SK-N-SH (cell line): Measurements from ENCODE around the gene GTF2A1L. TPM values are rescaled to one million over a fixed set of nuclear protein-coding genes. Genes with fewer than 3 reads are reported as not detected.

ENCODE experiments used
- CTCF ChIA-PET: fragments of 300-600, 350-600 bp; formaldehyde crosslinking; extraction: SDS; loops from one replicate; lab custom pipeline; 2021; lab: Yijun Ruan, JAX
- POLR2A ChIA-PET: fragments of 350-600 bp; sonication (Branson Sonifier 250); formaldehyde crosslinking; extraction: SDS; loops from one replicate; lab custom pipeline; 2020; ENCODE audit warnings: antibody characterized with exemption, inconsistent platforms; lab: Yijun Ruan, JAX
- DNase-seq: peaks from one replicate; pipeline ENCODE4 v3.0.0; 2012
- H2AFZ ChIP-seq: fragments of 200-600 bp; sonication (generic); 2 replicates; pipeline ENCODE4 v1.8.1; 2016; ENCODE audit warnings: antibody characterized with exemption, mild to moderate bottlenecking, low read depth
- H3F3A ChIP-seq: fragments of 200-600 bp; sonication (generic); replicated peaks from 2 replicates; pipeline ENCODE3; 2016; ENCODE audit warnings: antibody characterized with exemption, mild to moderate bottlenecking; ENCODE audit not compliant: insufficient read depth
- H3K27ac ChIP-seq, 2 experiments: fragments of 200-500 bp in 1 of 2; fragments of 200-600 bp in 1 of 2; sonication (Bioruptor generic) in 1 of 2; sonication (generic), shearing (Covaris generic) in 1 of 2; 2 replicates each; pipeline versions ENCODE4 v1.5.1 to v1.6.1; 2014 to 2016; ENCODE audit warnings: low read depth in 2 of 2, inconsistent platforms in 1 of 2, low read length in 1 of 2, mild to moderate bottlenecking in 1 of 2, mixed read lengths in 1 of 2
- H3K27me3 ChIP-seq: fragments of 200-600 bp; sonication (generic), shearing (Covaris generic); 2 replicates; pipeline ENCODE4 v1.6.1; 2016; ENCODE audit warnings: mixed run types; ENCODE audit not compliant: insufficient read depth
- H3K36me3 ChIP-seq, 2 experiments: fragments of 200-500 bp in 1 of 2; fragments of 200-600 bp in 1 of 2; sonication (Bioruptor generic) in 1 of 2; sonication (generic) in 1 of 2; replicated peaks in 1 of 2; 2 replicates each; pipeline versions ENCODE3 to v1.5.1; 2014 to 2016; ENCODE audit warnings: low read length in 1 of 2, mild to moderate bottlenecking in 1 of 2; ENCODE audit not compliant: insufficient read depth in 2 of 2, control insufficient read depth in 1 of 2
- H3K4me1 ChIP-seq, 2 experiments: fragments of 200-500 bp in 1 of 2; fragments of 200-600 bp in 1 of 2; sonication (Bioruptor generic) in 1 of 2; sonication (generic), shearing (Covaris generic) in 1 of 2; 2 replicates each; pipeline versions ENCODE4 v1.5.1 to v1.6.1; 2014 to 2016; ENCODE audit warnings: low read depth in 1 of 2, low read length in 1 of 2, mixed run types in 1 of 2; ENCODE audit not compliant: insufficient read depth in 2 of 2, control insufficient read depth in 1 of 2
- H3K4me2 ChIP-seq: fragments of 200-600 bp; sonication (generic), shearing (Covaris generic); 2 replicates; pipeline ENCODE4 v1.6.1; 2017; ENCODE audit warnings: mixed run types
- H3K4me3 ChIP-seq, 2 experiments: fragments of 200-500 bp in 1 of 2; fragments of 200-600 bp in 1 of 2; sonication (Bioruptor generic) in 1 of 2; sonication (generic), shearing (Covaris generic) in 1 of 2; 2 replicates each; pipeline versions ENCODE4 v1.5.1 to v1.8.1; 2014 to 2016; ENCODE audit warnings: low read depth in 2 of 2, inconsistent platforms in 1 of 2, low read length in 1 of 2, mild to moderate bottlenecking in 1 of 2, mixed read lengths in 1 of 2, moderate library complexity in 1 of 2
- H3K79me2 ChIP-seq: fragments of 200-600 bp; sonication (generic); 2 replicates; pipeline ENCODE4 v1.8.1; 2017; ENCODE audit warnings: mild to moderate bottlenecking; ENCODE audit not compliant: insufficient read depth
- H3K9ac ChIP-seq: fragments of 200-600 bp; sonication (generic); 2 replicates; pipeline ENCODE4 v1.6.1; 2017; ENCODE audit warnings: mixed run types
- H3K9me2 ChIP-seq: fragments of 200-600 bp; sonication (generic); 2 replicates; pipeline ENCODE4 v1.6.1; 2017; ENCODE audit warnings: mixed run types
- H3K9me3 ChIP-seq: fragments of 200-600 bp; sonication (generic); 2 replicates; pipeline ENCODE4 v1.6.1; 2017; ENCODE audit warnings: mixed run types, mild to moderate bottlenecking, moderate library complexity
- H4K20me1 ChIP-seq: fragments of 200-600 bp; sonication (generic); 2 replicates; pipeline ENCODE4 v1.6.1; 2017; ENCODE audit warnings: mild to moderate bottlenecking, mixed run types; ENCODE audit not compliant: insufficient read depth
- ELF1 ChIP-seq: IDR thresholded peaks from 2 replicates; pipeline ENCODE4 v1.4.0; 2012
- EZH2phosphoT487 ChIP-seq: fragments of 200-600 bp; sonication (generic); IDR thresholded peaks from 2 replicates; pipeline ENCODE4 v1.6.1; 2017; ENCODE audit warnings: low read depth, mixed run types, mild to moderate bottlenecking, antibody characterized with exemption, moderate library complexity, borderline replicate concordance
- FOSL2 ChIP-seq: IDR thresholded peaks from 2 replicates; pipeline ENCODE4 v1.4.0; 2012; ENCODE audit warnings: low read depth, mild to moderate bottlenecking, moderate library complexity, borderline replicate concordance
- GABPA ChIP-seq: IDR thresholded peaks from 2 replicates; pipeline ENCODE4 v1.4.0; 2012; ENCODE audit warnings: low read depth, mild to moderate bottlenecking
- GATA2 ChIP-seq: sonication (generic); formaldehyde crosslinking; IDR thresholded peaks from 2 replicates; pipeline ENCODE4 v1.5.0; 2020; ENCODE audit warnings: mild to moderate bottlenecking, missing genetic modification reagents
- MAX ChIP-seq: IDR thresholded peaks from 2 replicates; pipeline ENCODE4 v1.4.0; 2012; ENCODE audit warnings: low read depth
- MEF2A ChIP-seq: IDR thresholded peaks from 2 replicates; pipeline ENCODE4 v1.4.0; 2012; ENCODE audit warnings: low read depth, borderline replicate concordance
- MXI1 ChIP-seq: IDR thresholded peaks from 2 replicates; pipeline ENCODE4 v1.6.1; 2012; ENCODE audit warnings: mild to moderate bottlenecking, low read depth, low read length, improper control_type of control experiment
- NRF1 ChIP-seq: IDR thresholded peaks from 2 replicates; pipeline ENCODE4 v1.6.1; 2012; ENCODE audit warnings: low read depth, mild to moderate bottlenecking, low read length
- PBX3 ChIP-seq: IDR thresholded peaks from 2 replicates; pipeline ENCODE4; 2012
- POLR2AphosphoS5 ChIP-seq: IDR thresholded peaks from 2 replicates; pipeline ENCODE4 v1.6.1; 2012; ENCODE audit warnings: low read depth, low read length
- RFX5 ChIP-seq: IDR thresholded peaks from 2 replicates; pipeline ENCODE4 v1.6.1; 2012; ENCODE audit warnings: mild to moderate bottlenecking, improper control_type of control experiment, low read length
- SMC3 ChIP-seq: IDR thresholded peaks from 2 replicates; pipeline ENCODE4 v1.6.1; 2012; ENCODE audit warnings: low read depth, low read length, improper control_type of control experiment
- TAF1 ChIP-seq: IDR thresholded peaks from 2 replicates; pipeline ENCODE4 v1.6.1; 2012; ENCODE audit warnings: low read depth, mild to moderate bottlenecking, low read length, moderate library complexity, borderline replicate concordance
- TCF12 ChIP-seq: IDR thresholded peaks from 2 replicates; pipeline ENCODE4 v1.4.0; 2012
- USF1 ChIP-seq: IDR thresholded peaks from 2 replicates; pipeline ENCODE4 v1.4.0; 2012; ENCODE audit warnings: low read depth, borderline replicate concordance
- WGBS: methylation state at CpG from one replicate; pipeline ENCODE4 v1.1.6; 2017; ENCODE audit warnings: low lambda C conversion rate; 5-methylcytosine and 5-hydroxymethylcytosine counted together
- polyA plus RNA-seq, 3 experiments: library from polyadenylated mRNA; depleted of rRNA; stranded (reverse); fragments of >200 nt; gene quantifications; 2 replicates each; pipeline ENCODE4 v1.2.3, GENCODE V29; 2012

Gene GTF2A1L
- polyA plus RNA-seq, 1 of the 3 experiments (the other 2 are of a cell fraction) = 0.36 TPM

GRCh38 chr2:48685126-48685525 lies 67.5 kb downstream of the GTF2A1L start:
- no peaks in the 10 kb centered on the region for H3F3A ChIP-seq
- no peak overlapping the region for H3K27ac ChIP-seq
- no peak overlapping the region for H3K9ac ChIP-seq
- no peak overlapping the region for H2AFZ ChIP-seq
- ChIA-PET CTCF (no interaction called here), POLR2A (no interaction called here)
- TF ChIP-seq TCF12 (no peak), MAX (no peak), ELF1 (no peak), GABPA (no peak), POLR2AphosphoS5 (no peak), RFX5 (no peak), SMC3 (no peak)
- H3K4me3 ChIP-seq = no peak overlapping the region
- 88% methylated on average over 1 of the region's 1 CpG for WGBS
- no peaks in the 10 kb centered on the region for H3K9me3 ChIP-seq
- H4K20me1 ChIP-seq = no peaks in the 10 kb centered on the region
- no peaks in the 10 kb centered on the region for H3K9me2 ChIP-seq
- H3K79me2 ChIP-seq = no peaks in the 10 kb centered on the region
- DNase-seq = no peak
- no peaks in the 10 kb centered on the region for H3K27me3 ChIP-seq
- H3K4me2 ChIP-seq = no peak overlapping the region
- H3K4me1 ChIP-seq = no peaks in the 10 kb centered on the region
- no peaks in the 10 kb centered on the region for H3K36me3 ChIP-seq

GRCh38 chr2:48691935-48692691 lies 74.5 kb downstream of the GTF2A1L start:
- no peaks in the 10 kb centered on the region for H3K9me3 ChIP-seq
- no peak overlapping the region for H3K4me2 ChIP-seq
- H3F3A ChIP-seq = no peaks in the 10 kb centered on the region
- 49% methylated on average over 3 of the region's 3 CpGs for WGBS
- ChIA-PET POLR2A (no interaction called here), CTCF (no interaction called here)
- H3K27me3 ChIP-seq = no peaks in the 10 kb centered on the region
- H3K9me2 ChIP-seq = no peaks in the 10 kb centered on the region
- no peaks in the 10 kb centered on the region for H3K36me3 ChIP-seq
- H4K20me1 ChIP-seq = no peaks in the 10 kb centered on the region
- no peak overlapping the region for H3K27ac ChIP-seq
- no peak for DNase-seq
- H2AFZ ChIP-seq = no peak overlapping the region
- TF ChIP-seq TAF1 (no peak), MEF2A (no peak), MXI1 (no peak), PBX3 (no peak)
- no peak overlapping the region for H3K9ac ChIP-seq
- no peaks in the 10 kb centered on the region for H3K4me1 ChIP-seq
- no peak overlapping the region for H3K4me3 ChIP-seq
- no peaks in the 10 kb centered on the region for H3K79me2 ChIP-seq

- H3K79me2 ChIP-seq = no peaks in the 10 kb centered on the region
- no peaks in the 10 kb centered on the region for H3K9me3 ChIP-seq
- H3K27ac ChIP-seq = no peak overlapping the region
- CTCF ChIA-PET = no interaction called here
- no peak for DNase-seq
- H3K4me2 ChIP-seq = no peak overlapping the region
- no peaks in the 10 kb centered on the region for H3K27me3 ChIP-seq
- no peak for TF ChIP-seq NRF1
- no peak for TF ChIP-seq GATA2 (CRISPR knock-in tag)
- no peak for TF ChIP-seq EZH2phosphoT487
- TF ChIP-seq FOSL2 = no peak
- no peak for TF ChIP-seq USF1
- POLR2A ChIA-PET = no interaction called here
- no peaks in the 10 kb centered on the region for H3K36me3 ChIP-seq
- H2AFZ ChIP-seq = no peak overlapping the region
- no peaks in the 10 kb centered on the region for H4K20me1 ChIP-seq
- no peaks in the 10 kb centered on the region for H3F3A ChIP-seq
- no peak overlapping the region for H3K4me3 ChIP-seq
- no peaks in the 10 kb centered on the region for H3K4me1 ChIP-seq
- H3K9ac ChIP-seq = no peak overlapping the region
- WGBS = 66% methylated on average over 4 of the region's 4 CpGs
- no peaks in the 10 kb centered on the region for H3K9me2 ChIP-seq
Observed at GRCh38 chr2:48693066-48693465, 75.4 kb downstream of the GTF2A1L start.
